Occipital lobe (tissue), 2 donors: ENCODE measurements around the gene FGF3. TPM values are rescaled to one million over a fixed set of nuclear protein-coding genes. Genes with fewer than 3 reads are reported as not detected.

Experiments used
- DNase-seq: peaks from one replicate; lab custom pipeline; 2025; lab: John Stamatoyannopoulos, UW
- total RNA-seq: library from RNA; depleted of rRNA; stranded (reverse); fragments of >200 nt; gene quantifications from one replicate; pipeline ENCODE4 v1.2.3, GENCODE V29; 2014

FGF3 gene
- total RNA-seq, 1 donor from 2014 or later: not detected

DNA sequence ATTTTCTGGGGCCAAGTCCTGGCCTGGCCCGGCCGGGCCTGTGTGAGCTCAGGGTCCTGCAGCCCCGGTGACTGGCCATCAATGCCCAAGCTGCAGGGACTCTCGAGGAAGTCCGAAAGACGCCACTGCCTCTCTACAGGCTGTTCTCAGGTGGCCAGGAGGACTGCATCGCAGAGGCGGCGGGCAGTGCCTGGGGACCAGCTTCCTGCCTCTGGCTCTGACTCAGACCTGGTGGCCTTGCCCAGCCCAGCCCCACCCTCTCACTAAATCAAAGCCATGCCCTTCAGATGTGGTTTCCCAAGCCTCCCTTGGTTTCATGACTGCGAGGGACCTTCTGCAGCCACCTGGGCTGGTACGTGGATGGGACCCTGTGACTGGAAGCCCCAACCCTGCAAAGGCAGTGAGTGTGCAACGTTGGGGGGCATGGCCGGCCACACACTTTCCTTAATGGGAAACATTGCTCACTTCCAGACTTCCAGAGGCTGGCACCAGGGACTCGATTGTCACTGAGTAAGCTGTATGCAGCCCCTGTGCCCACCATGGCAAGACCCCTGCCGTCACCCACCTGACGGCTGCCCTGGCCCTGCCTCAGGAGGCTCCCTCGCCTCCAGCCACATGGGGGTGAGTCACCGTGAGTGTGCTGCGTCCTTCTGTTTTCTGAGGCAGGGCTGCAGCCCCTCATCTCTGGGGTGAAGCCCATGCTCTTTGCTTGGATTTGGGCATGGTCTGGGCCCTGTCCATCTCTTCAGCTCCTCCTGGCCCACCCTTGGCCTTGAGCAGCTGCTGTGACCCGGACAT lies 6.0 kb upstream of the FGF3 start:
- DNase-seq: no peak

- no peak for DNase-seq
Observed at GRCh38 chr11:69823641-69824265, 4.5 kb upstream of the FGF3 start.

GRCh38 chr11:69822676-69823494 lies 3.7 kb upstream of the FGF3 start:
- no peak for DNase-seq

GRCh38 chr11:69821511-69822040 lies 2.4 kb upstream of the FGF3 start:
- DNase-seq: no peak

DNA sequence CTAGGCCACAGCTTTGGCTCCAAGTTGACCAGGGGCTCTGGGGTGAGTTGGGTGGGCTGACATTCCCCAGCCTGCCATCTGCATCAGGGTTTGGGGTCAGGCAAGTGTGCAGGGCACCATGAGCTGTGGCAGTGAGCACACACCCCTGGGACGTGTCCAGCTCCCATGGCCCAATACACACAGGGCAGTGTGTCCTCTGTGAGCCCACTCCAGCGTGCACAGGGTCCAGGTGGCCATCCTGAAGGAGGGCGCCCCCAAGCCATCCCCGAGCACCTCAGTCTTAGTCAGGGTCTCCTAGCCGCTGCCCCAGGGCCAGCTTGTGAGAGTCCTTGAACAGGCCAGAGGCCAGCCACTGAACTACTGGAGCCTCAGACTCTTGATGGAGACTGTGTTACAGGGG lies 1.2 kb upstream of the FGF3 start:
- no peak for DNase-seq

- DNase-seq: no peak
Observed at GRCh38 chr11:69819541-69820070, 390 bp upstream of the FGF3 start.

DNA sequence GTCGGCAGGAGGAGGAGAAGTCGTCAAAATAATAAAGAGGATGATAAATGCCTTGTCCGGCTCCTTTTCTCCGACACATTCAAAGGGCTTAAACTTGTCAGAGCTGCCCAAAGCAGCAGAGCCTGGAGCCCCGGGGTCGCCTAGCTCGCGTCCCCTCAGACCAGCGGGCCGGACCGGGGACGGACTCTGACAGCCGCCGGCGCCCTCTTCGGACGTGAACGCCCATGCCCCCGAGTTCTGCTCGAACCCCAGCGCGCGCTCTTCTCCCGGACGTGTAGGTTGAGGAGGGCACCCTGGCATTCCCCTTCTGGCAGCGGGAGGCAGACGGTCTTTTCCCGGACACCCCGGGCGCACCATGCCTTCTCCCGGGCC lies 999 bp downstream of the FGF3 start:
- DNase-seq: no peak

DNA sequence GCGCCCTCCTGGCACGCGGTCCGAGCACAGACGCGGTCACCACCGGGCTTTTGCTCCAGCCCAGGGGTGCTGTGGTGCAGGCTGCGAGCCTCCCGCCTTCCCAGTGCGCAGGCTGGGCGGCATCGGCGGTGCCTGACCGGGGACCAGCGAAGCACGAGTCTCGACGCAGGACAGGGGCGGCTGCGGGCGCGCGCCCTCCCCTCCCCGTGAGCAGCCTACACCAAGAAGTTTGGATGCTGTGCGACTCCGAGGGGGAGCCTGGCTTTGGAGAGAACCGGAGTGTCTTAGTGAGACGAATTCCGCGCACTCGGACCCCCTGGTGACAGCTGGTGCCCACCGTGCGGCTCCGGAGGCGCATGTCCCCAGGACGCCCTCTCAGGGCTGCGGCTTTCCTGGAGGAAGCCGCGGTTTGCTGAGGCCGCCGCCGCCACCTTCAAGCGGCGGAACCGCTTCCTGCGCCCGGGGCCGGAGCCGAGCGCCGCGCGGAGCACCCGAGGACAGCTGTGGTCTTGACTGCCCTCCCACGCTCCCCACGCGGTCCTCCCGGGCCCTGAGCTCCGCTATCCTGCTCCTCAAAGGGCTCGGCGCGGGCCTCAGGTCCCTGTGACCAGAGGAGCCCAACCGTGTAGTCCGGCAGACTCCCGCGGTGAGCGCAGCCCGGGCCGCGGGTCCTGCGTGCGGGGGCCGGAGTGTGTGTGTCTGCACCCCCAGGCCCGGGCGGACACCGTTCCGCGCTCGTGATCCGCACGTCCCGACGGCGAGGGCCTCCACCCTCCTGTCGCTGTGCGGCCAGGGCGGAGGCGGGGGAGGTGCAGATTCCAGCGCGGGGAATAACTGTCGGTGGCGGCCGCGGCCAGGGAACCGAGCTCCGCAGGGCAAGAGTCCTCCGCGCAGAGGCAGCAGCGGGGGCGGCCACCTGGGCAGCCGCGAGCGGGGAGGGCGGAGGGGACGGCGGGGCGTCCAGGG lies 1.7 kb downstream of the FGF3 start:
- DNase-seq: no peak

DNA sequence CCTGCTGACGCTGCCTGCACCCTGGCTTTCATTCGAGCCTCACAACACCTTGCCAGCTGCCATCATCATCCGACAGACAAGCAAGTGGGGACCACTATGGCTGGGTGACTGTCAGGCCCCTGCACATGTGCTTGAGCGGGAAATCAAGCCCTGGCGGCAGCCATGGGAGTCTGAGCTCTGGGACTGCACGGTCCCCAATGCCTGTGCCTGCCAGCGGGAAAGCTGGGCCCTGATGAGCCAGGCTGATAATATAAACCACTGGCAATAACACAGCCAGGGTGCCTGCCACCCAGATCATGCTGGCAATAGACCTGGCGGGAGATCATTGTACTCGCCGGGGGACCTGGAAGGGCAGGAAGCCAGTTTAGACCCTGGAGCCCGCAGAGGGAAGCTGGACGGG lies 2.5 kb downstream of the FGF3 start:
- DNase-seq: no peak

GRCh38 chr11:69815973-69816372 lies 3.2 kb downstream of the FGF3 start:
- no peak for DNase-seq

GRCh38 chr11:69814902-69815301 lies 4.3 kb downstream of the FGF3 start:
- DNase-seq: no peak

- no peak for DNase-seq
Observed at GRCh38 chr11:69814411-69814810, 4.8 kb downstream of the FGF3 start.

DNA sequence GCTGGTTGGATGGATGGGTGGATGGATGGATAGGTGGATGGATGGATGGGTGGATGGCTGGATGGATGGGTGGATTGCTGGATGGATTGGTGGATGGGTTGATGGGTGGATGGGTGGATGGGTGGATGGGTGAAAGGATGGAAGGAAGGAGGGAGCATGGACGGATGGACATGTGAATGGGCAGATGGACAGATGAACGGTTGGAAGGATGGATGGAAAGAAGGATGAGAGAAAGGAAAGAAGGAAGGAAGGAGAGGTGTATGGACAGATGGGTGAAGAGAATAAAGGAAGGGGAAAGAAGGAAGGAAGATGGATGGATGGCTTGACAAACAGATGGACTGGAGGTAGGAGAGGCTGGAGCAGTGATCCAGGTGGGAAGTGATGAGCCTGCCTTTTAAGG lies 5.4 kb downstream of the FGF3 start:
- no peak for DNase-seq

- no peak for DNase-seq
Observed at GRCh38 chr11:69812946-69813345, 6.3 kb downstream of the FGF3 start.

DNA sequence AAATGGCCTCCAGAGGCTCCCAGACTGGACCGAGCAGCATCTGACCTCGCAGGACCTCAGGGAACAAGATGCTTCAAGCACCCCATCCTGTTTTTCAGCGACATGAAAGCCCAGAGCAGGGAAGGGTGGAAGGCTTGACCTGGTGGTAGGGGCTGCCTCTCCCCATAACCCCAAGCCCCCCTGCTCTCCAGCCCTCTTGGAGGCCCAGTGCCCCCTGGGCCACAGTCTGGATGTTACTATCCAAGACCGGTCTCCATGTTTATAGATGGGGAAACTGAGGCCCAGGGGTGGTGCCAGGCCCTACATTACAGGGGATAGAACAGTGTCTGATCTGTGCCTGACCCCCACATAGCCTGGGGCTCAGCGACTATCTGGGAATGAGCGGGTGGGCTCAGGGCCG lies 7.0 kb downstream of the FGF3 start:
- DNase-seq: no peak

- no peak for DNase-seq
Observed at GRCh38 chr11:69811431-69811830, 7.8 kb downstream of the FGF3 start.

- no peak for DNase-seq
Observed at GRCh38 chr11:69810289-69811118, 8.7 kb downstream of the FGF3 start.

DNA sequence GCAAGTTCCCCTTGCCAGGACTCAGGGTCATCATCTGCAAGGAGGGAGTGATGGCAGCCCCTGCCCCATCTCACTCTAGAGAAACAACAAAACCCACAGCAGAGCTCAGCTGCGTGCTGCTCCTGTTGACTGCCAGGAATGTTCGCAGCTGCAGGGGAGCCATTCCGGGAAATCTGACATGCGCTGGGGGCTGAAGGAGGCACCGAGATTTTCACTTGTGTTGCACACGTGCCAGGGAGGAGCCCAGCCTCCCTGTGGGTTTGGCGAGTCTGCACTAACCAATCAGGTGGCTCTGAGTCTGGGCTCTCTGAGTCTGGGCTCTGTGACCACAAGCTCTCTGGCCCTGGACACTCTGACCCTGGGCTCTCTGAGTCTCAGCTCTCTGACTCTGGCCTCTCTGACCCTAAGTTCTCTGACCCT lies 10.5 kb downstream of the FGF3 start:
- DNase-seq: no peak

- no peak for DNase-seq
Observed at GRCh38 chr11:69807106-69807815, 12.0 kb downstream of the FGF3 start.
